Heart left ventricle (tissue), 13 donors: ENCODE measurements around the gene TTC23.

Experiments
- CTCF ChIP-seq, 12 donors: fragments of 200-600 bp; sonication (generic) in 4 of 12; IDR thresholded peaks; one replicate each; pipeline versions ENCODE4 v1.5.0 to v1.8.0; 2018 to 2022; ENCODE audit warnings: antibody characterized with exemption in 12 of 12, mild to moderate bottlenecking in 5 of 12
- POLR2A ChIP-seq, 2 donors: fragments of 450-650 bp; IDR thresholded peaks; one replicate each; pipeline ENCODE4 v1.6.1; 2017; ENCODE audit warnings: antibody characterized with exemption in 2 of 2, mild to moderate bottlenecking in 2 of 2, moderate library complexity in 2 of 2
- donor health status: ischemic (EF 13 %, LVEDD 7.1; RV severe dilation, severe dysfunction).
- donor health status: DM: no; HTN: yes; CAD: no.
- donor health status: DM: no; HTN: no; CAD: no.
- donor health status: ischemic (EF 25% LVEDD 6.9; RV normal size, moderate dysfunction).
- donor health status: ischemic (EF 25% LVEDD 5.7; RV mildly dilated, moderate dysfunction).
- donor health status: ischemic (EF 35%, LVEDD 5.7; RV mildly dilated, moderate dysfunction).
- donor health status: nonischemic (EF 11% LVEDD 7.7; RV severe dilation, severe dysfunction).
- donor health status: DM: yes; HTN: yes; CAD: no.
- donor health status: PGD.
- donor health status: ischemic (EF 29% LVEDD 5.4; RV normal size, mild dysfunction).
- donor health status: nonischemic (EF 23%, LVEDD 6.1; RV moderate dilation, normal function).

DNA sequence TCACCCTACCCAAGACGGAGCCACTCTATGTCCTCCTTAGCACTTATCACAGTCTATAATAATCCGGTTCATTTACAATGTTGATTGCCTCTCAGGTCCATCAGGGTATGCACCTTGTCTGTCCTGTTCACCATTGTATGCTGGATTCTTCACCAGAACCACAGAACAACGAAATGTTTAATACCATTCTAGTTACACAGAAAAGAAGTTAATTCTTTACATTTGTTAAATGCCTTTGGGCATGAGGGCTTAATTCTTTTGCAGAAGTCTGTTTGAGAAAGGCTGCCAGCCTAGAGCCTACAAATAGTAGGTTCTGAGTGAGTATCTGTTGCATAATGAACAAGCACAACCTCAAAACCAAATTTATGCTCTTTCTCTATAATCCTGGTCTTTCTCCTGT, 22.6 kb downstream of the TTC23 start:
- TF ChIP-seq POLR2A (IDR thresholded peaks at IDR 0.05) (no peak), CTCF (IDR thresholded peaks at IDR 0.05) (no peak)
